Measurements from ENCODE around the gene NUBPL.
"Not testable (repeated sequence)": the region's sequence is repeated elsewhere in the genome, so short reads cannot be mapped to it uniquely, and the experiment has no call there.

Gene NUBPL

GRCh38 chr14:31726337-31726736, 165.1 kb downstream of the NUBPL start:
- no peak for DNase-seq (ENCODE audit: low read depth in 1 of 2, low spot score in 1 of 2)

DNA sequence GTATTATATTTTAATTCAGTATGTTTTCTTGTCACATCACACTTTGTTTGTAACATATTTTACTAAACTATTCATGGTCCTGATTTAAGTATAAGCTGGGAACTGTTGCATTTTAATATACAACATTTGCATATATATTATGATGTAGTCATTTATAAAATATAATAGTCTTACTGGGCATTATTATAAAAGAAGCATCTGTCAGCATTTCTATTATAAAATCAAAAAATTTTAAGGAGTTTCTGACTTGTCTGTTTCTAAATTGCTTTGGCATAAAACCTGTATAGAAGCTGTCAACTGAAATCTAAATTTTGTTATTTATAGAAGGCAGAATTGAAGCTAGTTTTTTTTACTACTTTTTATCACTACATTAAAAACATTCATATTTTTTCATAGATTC, 166.6 kb downstream of the NUBPL start:
- DNase-seq (ENCODE audit: low read depth in 1 of 2, low spot score in 1 of 2), result no peak

DNA sequence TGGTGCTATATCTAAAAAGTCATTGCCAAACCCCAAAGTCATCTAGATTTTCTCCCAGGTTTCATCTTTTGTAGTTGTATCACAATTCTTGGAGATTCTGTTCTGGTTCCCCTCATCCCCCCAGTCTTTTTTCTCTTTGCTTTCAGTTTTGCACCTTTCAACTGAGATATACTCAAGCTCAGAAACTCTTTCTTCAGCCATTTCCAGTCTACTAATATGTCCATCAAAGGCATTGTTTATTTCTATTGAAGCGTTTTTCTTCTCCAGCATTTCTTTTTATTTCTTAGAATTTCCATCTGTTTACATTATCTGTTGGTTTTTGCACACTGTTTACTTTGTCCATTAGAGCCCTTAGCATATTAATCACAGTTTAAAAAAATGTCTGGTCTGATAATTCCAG, 179.5 kb downstream of the NUBPL start:
- DNase-seq (ENCODE audit: low read depth in 1 of 2, low spot score in 1 of 2), result no peak

DNA sequence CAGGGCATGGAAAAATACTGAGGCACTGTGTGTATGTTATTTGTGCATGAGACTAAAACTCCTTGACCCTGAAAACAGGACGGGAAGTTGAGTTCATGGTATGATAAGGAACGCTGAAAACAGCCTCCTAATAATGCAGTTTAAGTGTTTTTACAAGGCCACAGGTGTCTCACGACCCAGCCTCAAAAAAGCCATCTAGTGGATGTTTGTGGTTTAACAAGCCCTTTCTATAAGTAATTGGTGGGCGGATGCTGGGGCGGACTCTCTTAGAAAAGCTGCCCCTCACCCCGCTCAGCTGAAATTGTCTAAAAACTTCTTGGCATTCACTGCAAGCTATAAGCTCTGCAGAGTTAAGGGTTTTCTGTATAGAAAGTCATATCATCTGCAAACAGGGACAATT, 184.5 kb downstream of the NUBPL start:
- no peak for DNase-seq (ENCODE audit: low read depth in 1 of 2, low spot score in 1 of 2)

DNA sequence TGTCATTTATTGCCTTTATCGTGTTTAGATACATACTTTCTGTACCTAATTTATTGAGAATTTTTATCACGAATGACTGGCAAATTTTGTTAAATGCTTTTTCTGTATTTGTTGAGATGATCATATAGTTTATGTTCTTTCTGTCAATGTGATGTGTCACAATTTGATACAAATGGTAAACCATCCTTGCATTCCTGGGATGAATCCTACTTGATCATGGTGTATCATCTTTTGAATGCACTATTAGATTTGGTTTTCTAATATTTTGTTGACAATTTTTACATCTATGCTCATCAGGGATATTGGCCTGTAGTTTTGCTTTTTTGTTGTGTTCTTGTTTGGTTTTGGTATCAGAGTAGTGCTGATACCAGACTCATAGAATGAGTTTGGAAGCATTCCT, 185.1 kb downstream of the NUBPL start:
- no peak for DNase-seq (ENCODE audit: low read depth in 1 of 2, low spot score in 1 of 2)

- no peak for DNase-seq (ENCODE audit: low read depth in 1 of 2, low spot score in 1 of 2)
Observed at GRCh38 chr14:31749275-31749674, 188.1 kb downstream of the NUBPL start.

DNA sequence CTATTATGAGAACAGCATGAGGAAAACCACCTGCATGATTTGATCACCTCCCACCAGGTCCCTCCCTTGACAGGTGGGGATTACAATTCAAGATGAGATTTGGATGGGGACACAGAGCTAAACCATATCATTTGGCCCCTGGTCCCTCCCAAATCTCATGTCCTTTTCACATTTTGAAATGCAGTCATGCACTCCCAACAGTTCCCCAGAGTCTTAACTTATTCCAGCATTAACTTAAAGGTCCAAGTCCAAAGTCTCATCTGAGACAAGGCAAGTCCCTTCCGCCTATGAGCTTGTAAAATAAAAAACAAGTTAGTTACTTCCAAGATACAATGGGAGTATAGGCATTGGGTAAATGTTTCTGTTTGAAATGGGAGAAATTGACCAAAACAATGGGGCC, 189.8 kb downstream of the NUBPL start:
- not testable (repeated sequence) for DNase-seq (ENCODE audit: low read depth in 1 of 2, low spot score in 1 of 2)

DNA sequence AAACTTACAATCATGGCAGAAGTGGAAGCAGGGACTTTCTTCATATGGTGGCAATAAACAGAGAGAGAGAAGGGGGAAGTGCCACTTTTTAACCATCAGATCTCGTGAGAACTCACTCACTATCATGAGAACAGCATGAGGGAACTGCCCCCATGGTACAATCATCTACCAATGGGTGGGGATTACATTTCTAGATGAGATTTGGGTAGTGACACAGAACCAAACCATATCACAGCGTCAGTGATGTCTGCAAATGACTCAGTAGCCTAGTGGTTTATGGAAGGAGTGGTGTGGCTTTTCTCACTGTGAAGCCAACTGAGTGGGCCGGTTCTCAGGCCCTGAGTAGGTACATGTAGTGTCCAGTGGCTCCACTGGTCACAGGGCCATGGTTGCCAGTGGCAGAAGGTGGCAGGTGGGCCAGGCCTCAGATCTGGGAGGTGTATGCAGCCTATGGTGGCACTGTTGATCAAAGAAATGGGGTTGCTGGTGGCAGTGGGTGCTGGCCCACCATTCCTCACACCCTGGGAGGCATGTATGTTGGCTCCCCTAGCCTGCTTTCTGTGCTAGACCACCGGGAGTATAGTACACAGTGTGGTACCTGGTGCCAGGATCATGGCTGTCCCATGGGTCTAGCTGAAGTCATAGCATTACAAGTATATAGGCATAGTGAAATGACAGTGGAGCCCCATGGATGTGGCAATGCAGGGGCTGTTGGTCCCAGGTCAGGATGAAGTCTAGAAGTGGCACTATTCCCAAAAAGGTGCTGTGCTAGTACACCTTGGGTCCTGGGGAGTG, 191.9 kb downstream of the NUBPL start:
- DNase-seq (ENCODE audit: low read depth in 1 of 2, low spot score in 1 of 2), result no peak

- no peak for DNase-seq (ENCODE audit: low read depth in 1 of 2, low spot score in 1 of 2)
Observed at GRCh38 chr14:31758941-31759340, 197.7 kb downstream of the NUBPL start.

DNA sequence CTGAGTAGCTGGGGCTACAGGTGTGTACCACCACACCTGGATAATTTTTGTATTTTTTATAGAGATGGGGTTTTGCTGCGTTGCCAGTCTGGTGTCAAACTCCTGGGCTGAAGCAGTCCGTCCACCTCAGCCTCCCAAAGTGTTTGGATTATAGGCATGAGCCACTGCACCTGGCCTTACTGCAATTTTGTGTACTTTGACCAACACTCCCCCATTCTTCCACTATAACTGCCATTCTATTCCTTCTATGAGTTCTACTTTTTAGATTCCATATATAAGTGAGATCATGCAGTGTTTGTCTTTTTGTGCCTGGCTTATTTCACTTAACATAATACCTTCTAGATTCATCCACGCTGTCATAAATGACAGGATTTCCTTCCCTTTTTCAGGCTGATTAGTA, 199.1 kb downstream of the NUBPL start:
- no peak for DNase-seq (ENCODE audit: low read depth in 1 of 2, low spot score in 1 of 2)

DNA sequence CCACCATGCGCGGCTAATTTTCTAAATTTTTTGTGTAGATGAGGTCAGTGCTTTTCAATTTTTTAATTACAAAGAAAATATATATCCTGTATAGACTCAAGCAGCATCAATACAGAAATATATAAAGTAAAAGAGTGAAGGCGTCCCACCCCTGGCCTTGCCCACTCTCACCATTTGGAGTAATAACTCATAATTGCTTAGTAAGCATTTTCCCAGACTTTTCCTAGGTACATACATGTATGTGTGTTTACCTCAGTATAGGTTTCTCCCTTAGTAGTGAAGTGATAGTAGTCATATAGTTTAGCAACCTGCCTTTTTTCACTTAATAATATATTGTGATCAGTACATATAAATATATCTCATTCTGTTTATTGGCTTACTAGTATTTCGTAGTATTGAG, 200.1 kb downstream of the NUBPL start:
- DNase-seq (ENCODE audit: low read depth in 1 of 2, low spot score in 1 of 2), result no peak

DNA sequence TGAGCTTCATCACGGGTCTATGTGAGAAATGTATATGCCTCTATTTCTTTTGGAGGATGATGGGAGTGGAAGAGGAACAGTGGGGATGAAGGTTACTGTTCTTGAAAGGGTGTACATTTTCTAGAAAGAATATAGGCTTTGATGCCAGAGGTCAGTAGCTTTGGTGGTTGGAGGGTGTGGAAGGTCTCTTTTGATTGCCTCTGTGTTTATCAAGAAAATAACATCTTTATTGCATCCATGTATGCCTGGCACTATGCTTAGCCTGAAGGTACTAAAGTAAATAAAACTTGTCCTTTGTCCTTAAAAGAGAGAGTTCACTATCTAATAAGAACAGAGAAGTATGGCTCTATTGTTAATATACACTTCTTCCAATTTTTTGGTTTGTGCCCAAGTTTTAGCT, 201.8 kb downstream of the NUBPL start:
- DNase-seq (ENCODE audit: low read depth in 1 of 2, low spot score in 1 of 2), result no peak

- DNase-seq (ENCODE audit: low read depth in 1 of 2, low spot score in 1 of 2), result no peak
Observed at GRCh38 chr14:31766315-31766892, 205.2 kb downstream of the NUBPL start.

GRCh38 chr14:31768355-31768754, 207.2 kb downstream of the NUBPL start:
- DNase-seq (ENCODE audit: low read depth in 1 of 2, low spot score in 1 of 2), result no peak

DNA sequence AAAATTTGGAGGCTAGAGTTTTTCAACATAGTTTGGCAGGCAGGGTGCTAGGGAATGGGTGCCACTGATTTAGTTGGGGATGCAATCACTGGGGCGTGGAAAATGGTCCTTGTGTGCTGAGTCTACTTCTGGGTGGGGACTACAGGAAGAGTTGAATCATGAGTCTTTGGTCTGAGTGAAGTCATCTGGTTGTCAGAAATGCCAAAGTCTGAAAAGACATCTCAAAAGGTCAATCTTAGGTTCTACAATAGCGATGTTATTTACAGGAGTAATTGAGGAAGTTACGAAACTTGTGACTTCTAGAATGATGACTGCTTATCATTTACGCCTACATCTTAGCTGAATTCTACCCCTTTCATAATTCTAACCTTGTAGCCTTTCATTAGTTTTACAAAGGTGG, 209.1 kb downstream of the NUBPL start:
- DNase-seq (ENCODE audit: low read depth in 1 of 2, low spot score in 1 of 2), result no peak

DNA sequence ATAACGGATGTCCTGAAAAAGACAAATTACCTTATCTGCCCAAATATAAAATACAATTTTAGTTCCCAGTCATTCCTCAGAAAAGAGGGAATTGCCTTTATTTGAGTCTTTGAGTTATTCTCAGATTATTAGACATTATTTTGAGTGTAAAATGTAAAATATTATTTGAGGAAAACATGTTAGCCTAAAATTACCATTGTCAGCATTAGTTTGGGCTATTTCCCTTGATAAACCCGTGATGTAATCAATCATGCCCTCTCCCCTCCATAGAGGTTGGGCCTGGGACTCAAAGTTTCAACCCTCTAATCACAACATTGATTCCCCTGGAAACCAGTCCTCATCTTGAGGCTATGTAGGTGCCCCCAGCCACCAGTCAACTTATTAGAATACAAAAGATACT, 213.4 kb downstream of the NUBPL start:
- DNase-seq (ENCODE audit: low read depth in 1 of 2, low spot score in 1 of 2), result no peak

DNA sequence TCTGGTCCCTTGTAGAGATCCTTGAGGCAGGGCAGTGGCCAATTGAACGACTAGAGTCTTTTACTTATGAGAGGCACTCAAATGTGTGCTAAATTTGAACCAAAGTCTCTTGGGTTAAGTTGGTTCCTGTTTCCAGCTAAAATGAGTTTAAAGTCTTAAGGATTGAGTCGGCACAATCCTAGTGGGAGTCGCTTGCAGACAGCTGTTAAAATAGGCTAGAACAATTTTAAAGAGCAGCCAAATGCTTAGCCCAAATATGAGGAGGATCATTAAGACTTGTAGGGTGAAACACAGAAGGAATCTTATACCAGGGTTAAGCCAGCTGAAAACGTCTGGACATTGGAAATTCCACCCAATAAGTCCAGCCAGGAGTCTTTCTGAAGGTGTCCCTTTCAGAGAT, 216.1 kb downstream of the NUBPL start:
- no peak for DNase-seq (ENCODE audit: low read depth in 1 of 2, low spot score in 1 of 2)

- DNase-seq (ENCODE audit: low read depth in 1 of 2, low spot score in 1 of 2), result no peak
Observed at GRCh38 chr14:31781578-31781977, 220.4 kb downstream of the NUBPL start.

- DNase-seq (ENCODE audit: low read depth in 1 of 2, low spot score in 1 of 2), result no peak
Observed at GRCh38 chr14:31785574-31785973, 224.4 kb downstream of the NUBPL start.

GRCh38 chr14:31787377-31787776, 226.2 kb downstream of the NUBPL start:
- no peak for DNase-seq (ENCODE audit: low read depth in 1 of 2, low spot score in 1 of 2)

DNA sequence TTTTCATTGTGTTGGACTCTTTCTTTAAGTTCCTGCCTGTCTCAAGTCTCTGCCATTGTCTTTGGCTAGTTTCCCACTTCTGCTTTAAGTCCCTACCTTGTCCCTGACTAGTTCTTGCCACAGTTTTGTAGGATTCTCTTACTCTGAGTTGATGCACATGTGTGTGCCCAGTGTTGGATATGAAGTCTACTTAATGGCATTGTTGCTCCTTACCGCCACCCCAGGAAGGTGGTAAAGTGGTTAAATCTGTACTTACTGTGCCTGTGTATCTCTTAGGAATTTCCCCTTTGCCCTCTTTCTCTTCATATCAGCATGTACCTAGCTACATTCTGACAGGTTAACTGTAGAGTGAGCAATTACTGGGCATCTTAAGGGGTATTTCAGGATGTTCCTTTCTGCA, 227.1 kb downstream of the NUBPL start:
- no peak for DNase-seq (ENCODE audit: low read depth in 1 of 2, low spot score in 1 of 2)

DNA sequence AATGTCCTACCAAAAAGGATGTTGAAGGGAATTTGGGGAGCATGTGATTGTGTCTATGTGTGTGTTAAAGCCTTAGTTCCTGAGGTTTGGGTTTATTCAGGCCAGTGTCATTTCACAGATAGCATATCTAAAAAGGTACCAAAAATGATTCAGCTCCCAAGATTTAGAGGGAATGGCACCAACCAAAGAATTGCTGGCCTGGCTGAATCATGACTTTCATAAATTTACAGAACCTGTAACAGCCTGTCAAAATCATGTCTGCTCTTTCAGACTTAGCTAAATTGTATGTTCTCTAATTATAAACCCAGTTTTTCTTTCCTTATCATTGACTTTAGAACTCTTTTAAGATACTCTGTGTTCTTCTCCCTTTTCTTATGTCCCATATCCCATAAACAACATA, 231.5 kb downstream of the NUBPL start:
- DNase-seq (ENCODE audit: low read depth in 1 of 2, low spot score in 1 of 2), result no peak

DNA sequence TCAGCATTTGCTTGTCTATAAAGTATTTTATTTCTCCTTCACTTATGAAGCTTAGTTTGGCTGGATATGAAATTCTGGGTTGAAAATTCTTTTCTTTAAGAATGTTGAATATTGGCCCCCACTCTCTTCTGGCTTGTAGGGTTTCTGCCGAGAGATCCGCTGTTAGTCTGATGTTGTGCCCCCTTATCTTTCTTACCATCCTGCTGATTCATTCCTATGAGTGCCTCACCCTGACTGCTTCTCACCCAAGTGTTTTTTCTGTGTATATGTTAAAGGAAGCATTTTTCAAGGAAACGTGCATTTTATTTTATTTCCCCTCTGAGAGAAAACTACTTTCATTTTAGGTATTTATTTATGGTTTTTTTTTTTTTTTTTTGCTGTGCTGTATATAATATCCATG, 236.7 kb downstream of the NUBPL start:
- DNase-seq (ENCODE audit: low read depth in 1 of 2, low spot score in 1 of 2), result not testable (repeated sequence)

Measured in activated CD4-positive, alpha-beta T cell treated with anti-CD3 and anti-CD28 coated beads, Interleukin-2, amount 50 U/mL, for 24 hours (primary cell).